Immature natural killer cell (primary cell): Measurements from ENCODE around the gene KYAT1. TPM values are rescaled to one million over a fixed set of nuclear protein-coding genes. Genes with fewer than 3 reads are reported as not detected.

ENCODE experiments used
- DNase-seq, 3 donors: peaks; one replicate each; pipeline ENCODE4 v3.0.0; 2022; ENCODE audit warnings: mixed read lengths in 1 of 3
- H3K27ac Mint-ChIP-seq, 6 donors: one replicate each; pipeline ENCODE4 v1.8.0; 2020; ENCODE audit warnings: mixed read lengths in 6 of 6, mild to moderate bottlenecking in 5 of 6, inconsistent platforms in 4 of 6, moderate library complexity in 3 of 6
- H3K27me3 Mint-ChIP-seq, 3 donors: one replicate each; pipeline ENCODE4 v1.8.0; 2020 to 2021; ENCODE audit warnings: low read depth in 3 of 3, mild to moderate bottlenecking in 3 of 3, mixed read lengths in 3 of 3, moderate library complexity in 3 of 3, inconsistent platforms in 1 of 3
- H3K36me3 Mint-ChIP-seq, 3 donors: one replicate each; pipeline ENCODE4 v1.8.0; 2020; ENCODE audit warnings: mixed read lengths in 3 of 3, inconsistent platforms in 2 of 3, mild to moderate bottlenecking in 2 of 3
- H3K4me1 Mint-ChIP-seq, 2 donors: one replicate each; pipeline ENCODE4 v1.8.0; 2020; ENCODE audit warnings: inconsistent platforms in 2 of 2, mild to moderate bottlenecking in 2 of 2, mixed read lengths in 2 of 2, moderate library complexity in 1 of 2
- H3K4me3 Mint-ChIP-seq, 5 donors: one replicate each; pipeline ENCODE4 v1.8.0; 2020; ENCODE audit warnings: mild to moderate bottlenecking in 5 of 5, mixed read lengths in 5 of 5, inconsistent platforms in 3 of 5, moderate library complexity in 3 of 5
- H3K9me3 Mint-ChIP-seq, 6 donors: one replicate each; pipeline ENCODE4 v1.8.0; 2020; ENCODE audit warnings: mild to moderate bottlenecking in 6 of 6, mixed read lengths in 6 of 6, inconsistent platforms in 4 of 6, moderate library complexity in 3 of 6
- polyA plus RNA-seq, 3 donors: library from polyadenylated mRNA; unstranded; fragments of 300-500 nt; fragmentation: Illumina TruSeq; gene quantifications; one replicate each; pipeline ENCODE4 v1.2.3, GENCODE V29; 2021

Gene KYAT1
- polyA plus RNA-seq, 3 donors from 2014 or later: 9.6 to 10.1 (median 10.0) TPM

GRCh38 chr9:128916204-128916603 lies 34.5 kb upstream of the KYAT1 start:
- DNase-seq: no peak
- Mint-ChIP-seq H3K36me3 (peaks cover 0 to 25% (median 6%) of the 10 kb centered on the region in 3 donors), H3K9me3 (no peaks in the 10 kb centered on the region), H3K4me1 (peaks cover 29 to 34% of the 10 kb centered on the region in 2 donors), H3K27me3 (peaks cover 0 to 4% (median 2%) of the 10 kb centered on the region in 3 donors), H3K27ac (peak overlapping the region in 2 of 6 donors; percentile 28 to 53), H3K4me3 (no peak overlapping the region)

GRCh38 chr9:128913995-128914772 lies 32.4 kb upstream of the KYAT1 start:
- Mint-ChIP-seq H3K9me3 (no peaks in the 10 kb centered on the region), H3K4me3 (no peak overlapping the region), H3K27ac (peak overlapping the region; percentile 16 to 87 (median 71)), H3K4me1 (peaks cover 40 to 43% of the 10 kb centered on the region in 2 donors), H3K27me3 (peaks cover under 1 to 4% (median 2%) of the 10 kb centered on the region in 3 donors), H3K36me3 (peaks cover under 1 to 32% (median 7%) of the 10 kb centered on the region in 3 donors)
- DNase-seq: no peak

GRCh38 chr9:128913048-128913900 lies 31.5 kb upstream of the KYAT1 start:
- H3K4me1 Mint-ChIP-seq: peaks cover 43 to 50% of the 10 kb centered on the region in 2 donors
- no peaks in the 10 kb centered on the region for H3K9me3 Mint-ChIP-seq
- peak overlapping the region in 1 of 5 donors; percentile 33 for H3K4me3 Mint-ChIP-seq

GRCh38 chr9:128912270-128912853 lies 30.6 kb upstream of the KYAT1 start:
- Mint-ChIP-seq H3K27me3 (peaks cover 2 to 6% (median 3%) of the 10 kb centered on the region in 3 donors), H3K27ac (peak overlapping the region; percentile 80 to 87 (median 82)), H3K4me1 (peaks cover 43 to 59% of the 10 kb centered on the region in 2 donors), H3K4me3 (peak overlapping the region in 4 of 5 donors; percentile 26 to 54 (median 36)), H3K9me3 (no peaks in the 10 kb centered on the region), H3K36me3 (peaks cover 13 to 38% (median 14%) of the 10 kb centered on the region in 3 donors)
- no peak for DNase-seq

More at GRCh38 chr9:128913048-128913900, 31.5 kb upstream of the KYAT1 start:
- Mint-ChIP-seq H3K27me3 (peaks cover 2 to 4% (median 3%) of the 10 kb centered on the region in 3 donors), H3K36me3 (peaks cover 6 to 37% (median 12%) of the 10 kb centered on the region in 3 donors), H3K27ac (peak overlapping the region; percentile 80 to 87 (median 84))
- DNase-seq: no peak

- H3K36me3 Mint-ChIP-seq: peaks cover 14 to 33% (median 15%) of the 10 kb centered on the region in 3 donors
- peaks cover 2 to 6% (median 3%) of the 10 kb centered on the region in 3 donors for H3K27me3 Mint-ChIP-seq
- no peaks in the 10 kb centered on the region for H3K9me3 Mint-ChIP-seq
- peak overlapping the region in 2 of 5 donors; percentile 40 to 44 for H3K4me3 Mint-ChIP-seq
- H3K4me1 Mint-ChIP-seq: peaks cover 45 to 67% of the 10 kb centered on the region in 2 donors
- peak overlapping the region in 5 of 6 donors; percentile 80 to 87 (median 83) for H3K27ac Mint-ChIP-seq
- DNase-seq: no peak
These were observed 29.8 kb upstream of the KYAT1 start for GRCh38 chr9:128911529-128912035.

- Mint-ChIP-seq H3K36me3 (peaks cover 14 to 31% (median 15%) of the 10 kb centered on the region in 3 donors), H3K9me3 (no peaks in the 10 kb centered on the region), H3K4me1 (peaks cover 48 to 72% of the 10 kb centered on the region in 2 donors), H3K4me3 (peak overlapping the region in 2 of 5 donors; percentile 16 to 30), H3K27ac (peak overlapping the region in 5 of 6 donors; percentile 69 to 83 (median 76)), H3K27me3 (peaks cover 2 to 6% (median 3%) of the 10 kb centered on the region in 3 donors)
- no peak for DNase-seq
These were observed 29.2 kb upstream of the KYAT1 start for GRCh38 chr9:128910906-128911305.

- Mint-ChIP-seq H3K4me1 (peaks cover 57 to 81% of the 10 kb centered on the region in 2 donors), H3K9me3 (no peaks in the 10 kb centered on the region), H3K4me3 (peak overlapping the region in 1 of 5 donors; percentile 4), H3K36me3 (peaks cover 14 to 27% (median 15%) of the 10 kb centered on the region in 3 donors), H3K27me3 (peaks cover 2 to 3% (median 3%) of the 10 kb centered on the region in 3 donors), H3K27ac (peak overlapping the region in 5 of 6 donors; percentile 67 to 79 (median 72))
- DNase-seq: no peak
These were observed 28.1 kb upstream of the KYAT1 start for GRCh38 chr9:128909859-128910258.

- Mint-ChIP-seq H3K36me3 (peaks cover 14 to 27% (median 15%) of the 10 kb centered on the region in 3 donors), H3K27ac (peak overlapping the region in 2 of 6 donors; percentile 17 to 64), H3K4me1 (peaks cover 60 to 88% of the 10 kb centered on the region in 2 donors), H3K4me3 (no peak overlapping the region), H3K27me3 (peaks cover 2 to 3% (median 3%) of the 10 kb centered on the region in 3 donors), H3K9me3 (no peaks in the 10 kb centered on the region)
- no peak for DNase-seq
These were observed 26.6 kb upstream of the KYAT1 start for GRCh38 chr9:128908372-128908771.

- DNase-seq: no peak
- peaks cover 60 to 87% of the 10 kb centered on the region in 2 donors for H3K4me1 Mint-ChIP-seq
These were observed 25.0 kb upstream of the KYAT1 start for GRCh38 chr9:128906741-128907140.

GRCh38 chr9:128905964-128906363 lies 24.2 kb upstream of the KYAT1 start:
- peaks cover 59 to 86% of the 10 kb centered on the region in 2 donors for H3K4me1 Mint-ChIP-seq
- no peaks in the 10 kb centered on the region for H3K9me3 Mint-ChIP-seq
- peaks cover 14 to 27% (median 18%) of the 10 kb centered on the region in 3 donors for H3K36me3 Mint-ChIP-seq
- DNase-seq: no peak
- H3K27ac Mint-ChIP-seq: peak overlapping the region; percentile 79 to 97 (median 88)
- H3K27me3 Mint-ChIP-seq: peaks cover 6 to 11% (median 8%) of the 10 kb centered on the region in 3 donors
- peak overlapping the region in 1 of 5 donors; percentile 25 for H3K4me3 Mint-ChIP-seq

More at GRCh38 chr9:128906741-128907140, 25.0 kb upstream of the KYAT1 start:
- Mint-ChIP-seq H3K9me3 (no peaks in the 10 kb centered on the region), H3K27me3 (peaks cover 6 to 11% (median 8%) of the 10 kb centered on the region in 3 donors), H3K36me3 (peaks cover 14 to 27% (median 18%) of the 10 kb centered on the region in 3 donors), H3K4me3 (peak overlapping the region in 2 of 5 donors; percentile 14 to 31), H3K27ac (peak overlapping the region; percentile 68 to 86 (median 84))

GRCh38 chr9:128903871-128904620 lies 22.3 kb upstream of the KYAT1 start:
- H3K9me3 Mint-ChIP-seq: no peaks in the 10 kb centered on the region
- DNase-seq: no peak
- peaks cover 11 to 22% (median 22%) of the 10 kb centered on the region in 3 donors for H3K36me3 Mint-ChIP-seq
- peaks cover 4 to 15% (median 10%) of the 10 kb centered on the region in 3 donors for H3K27me3 Mint-ChIP-seq
- peak overlapping the region; percentile 57 to 88 (median 86) for H3K4me3 Mint-ChIP-seq
- peak overlapping the region; percentile 86 to 97 (median 95) for H3K27ac Mint-ChIP-seq
- H3K4me1 Mint-ChIP-seq: peaks cover 69 to 86% of the 10 kb centered on the region in 2 donors

- Mint-ChIP-seq H3K4me1 (peaks cover 76 to 87% of the 10 kb centered on the region in 2 donors), H3K27ac (peak overlapping the region; percentile 93 to 97 (median 96))
- DNase-seq: peak in 1 of 3 donors; percentile 18
These were observed 21.3 kb upstream of the KYAT1 start for GRCh38 chr9:128903079-128903461.

More at GRCh38 chr9:128903079-128903461, 21.3 kb upstream of the KYAT1 start:
- peaks cover 8 to 20% (median 12%) of the 10 kb centered on the region in 3 donors for H3K36me3 Mint-ChIP-seq
- H3K9me3 Mint-ChIP-seq: no peaks in the 10 kb centered on the region
- H3K27me3 Mint-ChIP-seq: peaks cover 2 to 15% (median 10%) of the 10 kb centered on the region in 3 donors
- H3K4me3 Mint-ChIP-seq: peak overlapping the region; percentile 83 to 89 (median 87)
